Measurements from ENCODE around the gene RHOT1.
"Not testable (repeated sequence)": the region's sequence is repeated elsewhere in the genome, so short reads cannot be mapped to it uniquely, and the experiment has no call there.

RHOT1 gene

DNA sequence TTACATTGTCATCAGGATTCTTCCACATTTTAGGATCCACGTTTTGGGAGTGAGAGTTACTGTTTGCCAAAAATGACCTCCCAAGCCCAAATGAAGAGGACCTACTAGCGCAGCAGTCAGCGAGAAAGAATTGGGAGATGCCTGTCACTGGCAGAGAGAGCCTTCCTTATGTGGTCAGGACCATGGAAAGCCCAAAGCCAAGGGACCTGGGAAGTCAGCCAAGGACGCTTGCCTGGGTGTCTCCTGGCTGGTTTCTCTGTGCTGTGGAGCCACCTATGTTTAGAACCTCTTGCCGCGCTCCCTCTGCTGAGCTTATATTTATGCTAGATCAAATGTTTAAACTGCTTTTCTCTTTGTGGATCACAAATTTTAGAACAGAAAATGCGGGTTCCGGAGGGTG is 98.4 kb downstream of the RHOT1 start:
- no peak for DNase-seq

DNA sequence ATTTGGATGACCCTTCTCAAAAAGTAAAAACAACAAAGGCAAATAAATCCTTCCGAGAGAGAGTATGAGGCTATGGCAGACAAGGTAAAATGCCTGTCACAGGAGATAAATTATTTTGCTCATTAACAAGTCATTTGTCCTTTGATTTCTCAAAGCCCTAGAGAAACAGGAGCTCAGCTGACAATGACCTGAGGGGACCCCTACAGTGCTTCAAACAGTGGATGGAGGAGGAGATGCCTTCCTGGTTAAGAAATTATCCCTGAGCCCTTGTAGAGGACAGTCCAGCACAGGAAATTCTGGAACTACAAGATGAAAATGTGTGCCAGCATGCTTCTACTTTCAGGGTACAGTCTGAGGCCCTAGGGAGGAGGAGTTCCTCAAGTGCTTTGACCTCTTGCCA is 99.3 kb downstream of the RHOT1 start:
- DNase-seq, result no peak

DNA sequence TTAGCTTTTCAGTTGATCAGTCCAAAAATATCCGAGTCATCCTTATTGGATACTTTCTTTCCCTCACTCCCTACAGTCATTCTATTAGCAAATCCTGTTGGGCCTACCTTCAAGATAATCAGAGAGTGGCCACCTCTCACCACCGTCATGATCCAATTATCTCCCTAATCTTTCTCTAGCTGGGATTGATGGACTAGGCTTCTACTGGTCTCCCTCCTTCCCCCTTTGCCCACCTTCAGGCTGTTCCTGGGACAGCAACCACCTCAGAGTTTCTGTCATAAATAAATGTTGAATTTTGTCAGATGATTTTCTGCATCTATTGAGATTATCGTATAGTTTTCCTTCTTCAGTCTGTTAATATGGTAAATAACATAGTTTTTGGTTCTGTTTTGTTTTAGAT is 107.2 kb downstream of the RHOT1 start:
- DNase-seq, result no peak

DNA sequence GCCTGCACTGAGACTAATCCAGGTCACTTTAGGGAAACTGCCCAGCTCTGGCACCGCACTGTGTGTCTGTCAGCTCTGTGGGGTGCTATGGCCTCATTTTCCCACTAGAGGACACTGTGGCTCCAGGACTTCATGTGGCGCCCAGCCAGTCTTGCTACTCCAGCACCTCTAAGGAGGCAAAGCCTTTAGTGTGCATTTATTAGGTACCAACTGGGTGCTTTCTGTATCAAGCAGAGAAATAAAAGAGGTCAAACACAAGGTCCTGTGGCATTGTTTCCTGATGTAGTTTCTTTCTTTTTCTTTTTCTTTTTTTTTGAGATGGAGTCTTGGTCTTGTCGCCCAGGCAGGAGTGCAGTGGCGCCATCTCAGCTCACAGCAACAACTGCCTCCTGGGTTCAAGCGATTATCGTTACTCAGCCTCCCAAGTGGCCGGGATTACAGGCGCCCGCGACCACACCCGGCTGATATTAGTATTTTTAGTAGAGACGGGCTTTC is 110.9 kb downstream of the RHOT1 start:
- peak; percentile 49 for DNase-seq

DNA sequence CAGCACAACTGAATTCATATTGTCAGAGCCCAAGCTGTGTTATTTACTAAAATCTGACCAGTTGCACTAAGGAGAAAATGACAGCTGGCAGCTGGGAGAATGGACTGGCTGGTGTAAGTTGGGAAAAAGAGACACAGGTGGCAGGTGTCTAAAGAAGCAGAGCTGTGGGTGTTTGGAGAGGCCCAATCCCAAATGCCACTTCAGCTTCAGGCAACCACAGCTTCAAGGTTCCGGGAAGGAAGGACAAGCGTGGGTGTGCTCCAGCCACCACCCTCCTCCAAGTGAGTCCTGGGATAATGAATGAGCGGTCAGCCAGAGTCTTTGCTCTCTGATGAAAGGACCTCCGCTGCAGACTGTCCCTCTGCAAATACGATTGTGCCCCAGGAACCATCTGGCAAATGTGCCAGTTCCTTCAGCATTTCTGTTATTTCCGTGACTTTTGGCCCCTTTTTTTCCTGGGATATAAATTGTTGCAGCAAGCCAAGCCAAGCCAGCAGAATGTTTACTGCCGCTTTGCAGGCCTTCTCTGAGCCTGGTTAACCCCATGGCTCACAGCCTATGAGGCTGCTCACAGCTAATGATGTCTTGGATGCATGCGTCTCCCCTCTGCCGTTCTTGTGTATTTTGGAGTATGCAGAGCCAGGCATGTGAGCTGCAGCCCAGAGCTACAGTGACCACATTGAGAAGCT is 113.9 kb downstream of the RHOT1 start:
- no peak for DNase-seq

DNA sequence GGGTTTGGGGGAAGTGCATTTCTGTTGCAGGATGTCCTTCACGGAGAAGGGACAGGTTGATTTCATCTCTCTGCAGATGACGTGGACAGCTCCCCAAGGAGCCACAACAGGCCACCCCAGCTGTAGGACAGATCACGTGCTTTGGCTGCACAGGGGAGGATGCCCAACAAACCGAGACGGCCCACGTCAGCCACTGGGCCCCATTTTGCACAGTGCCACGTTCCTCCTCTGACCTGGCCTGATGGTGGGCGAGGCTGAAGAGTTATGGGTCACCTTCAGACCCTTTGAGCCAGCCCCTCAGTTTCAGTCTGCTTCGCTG is 114.4 kb downstream of the RHOT1 start:
- DNase-seq, result no peak

DNA sequence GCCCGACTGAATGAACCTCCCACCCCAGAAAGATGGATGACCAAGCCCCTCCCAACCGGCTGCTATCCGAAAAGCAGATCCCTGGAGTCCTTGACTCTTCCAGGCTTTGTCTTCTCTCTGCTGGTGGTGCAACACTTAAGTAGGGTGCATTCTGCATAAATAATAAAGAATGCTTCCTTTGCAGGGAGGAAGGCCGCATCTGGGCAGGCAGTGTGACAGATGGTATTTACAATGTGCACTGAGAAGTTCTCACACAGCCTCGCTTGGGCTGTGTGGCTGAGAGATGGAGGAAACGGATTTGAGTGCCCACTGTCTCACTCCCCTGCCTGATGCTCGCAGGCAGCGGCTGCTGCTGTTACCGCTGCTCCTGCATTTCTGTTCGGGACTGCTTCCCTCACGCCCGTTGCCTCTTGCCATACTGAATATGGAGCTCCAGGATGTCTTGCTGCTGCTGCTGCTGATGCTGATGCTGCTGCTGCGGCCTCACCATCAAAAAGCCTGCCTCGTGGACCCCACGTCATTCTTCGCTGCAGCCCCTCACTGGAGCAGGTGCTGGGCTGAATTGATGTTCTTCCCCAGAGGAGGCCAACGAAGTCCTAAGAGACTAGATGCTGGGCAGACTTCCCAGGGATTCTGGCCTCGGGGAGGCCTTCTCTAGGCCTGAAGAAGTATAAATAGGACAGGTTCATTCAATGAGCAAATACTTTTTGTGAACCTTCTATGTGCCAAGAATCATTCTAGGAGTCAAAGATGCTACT is 116.3 kb downstream of the RHOT1 start:
- DNase-seq, result no peak

DNA sequence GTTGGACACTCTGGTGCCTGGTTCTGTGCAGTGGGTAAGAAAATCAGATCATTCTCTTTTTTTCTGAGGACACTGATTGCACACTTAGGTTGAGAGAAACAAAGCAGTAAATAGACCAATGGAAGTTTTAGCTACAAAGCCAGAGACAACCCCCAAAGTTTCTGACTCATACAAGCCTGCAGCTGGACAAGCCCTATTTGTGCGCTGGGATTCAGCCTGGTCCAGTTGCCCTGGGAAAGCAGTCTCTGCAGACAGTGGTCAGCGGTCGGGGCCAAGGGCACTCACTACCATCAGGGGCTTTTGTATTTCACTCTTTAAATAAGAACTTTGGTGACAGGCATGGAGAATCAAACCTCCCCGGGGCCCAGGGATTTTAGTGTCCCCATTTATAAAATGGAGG is 117.3 kb downstream of the RHOT1 start:
- DNase-seq, result no peak

DNA sequence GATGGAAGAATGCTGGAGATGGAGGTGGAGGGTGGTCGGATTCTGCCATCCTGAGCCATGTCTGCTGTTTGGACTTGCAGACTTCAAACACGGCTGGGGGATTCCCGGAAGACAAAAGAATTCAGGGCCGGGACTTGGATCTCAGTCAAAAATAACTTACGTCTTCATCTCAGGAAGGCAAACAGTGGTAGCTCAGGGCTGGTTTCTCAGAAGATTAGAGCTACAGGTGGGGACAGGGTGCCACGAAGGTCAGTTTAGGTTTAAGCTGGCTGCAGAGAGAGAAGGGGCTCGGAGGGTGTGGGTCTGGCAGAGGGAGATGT is 119.1 kb downstream of the RHOT1 start:
- no peak for DNase-seq

DNA sequence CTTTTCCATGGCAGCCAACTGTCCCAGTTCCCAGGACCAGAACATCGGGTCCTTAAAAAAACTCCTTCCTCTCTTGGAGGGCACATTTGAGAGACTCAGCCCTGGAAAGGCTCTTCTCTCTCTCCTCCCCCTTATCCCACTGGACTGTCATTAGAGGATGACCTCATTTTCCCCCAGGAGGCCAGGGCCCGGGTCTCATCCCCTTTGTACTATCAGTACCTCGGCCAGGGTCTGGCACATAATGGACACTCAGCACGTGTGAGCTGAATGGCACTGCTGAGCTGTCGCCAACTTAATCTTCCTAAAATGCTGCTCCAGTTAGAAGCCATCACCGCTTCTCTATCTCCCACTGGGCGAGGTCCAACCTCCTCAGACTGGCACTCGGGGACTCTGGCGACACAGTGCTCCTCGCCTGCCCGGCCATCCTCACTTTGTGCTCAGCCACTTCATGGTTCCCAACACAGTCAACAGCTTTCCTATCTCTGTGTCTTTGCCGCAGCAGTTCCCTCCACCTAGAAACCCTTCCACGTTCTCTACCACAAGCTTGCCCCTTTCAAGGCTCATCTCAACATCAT is 119.7 kb downstream of the RHOT1 start:
- no peak for DNase-seq

DNA sequence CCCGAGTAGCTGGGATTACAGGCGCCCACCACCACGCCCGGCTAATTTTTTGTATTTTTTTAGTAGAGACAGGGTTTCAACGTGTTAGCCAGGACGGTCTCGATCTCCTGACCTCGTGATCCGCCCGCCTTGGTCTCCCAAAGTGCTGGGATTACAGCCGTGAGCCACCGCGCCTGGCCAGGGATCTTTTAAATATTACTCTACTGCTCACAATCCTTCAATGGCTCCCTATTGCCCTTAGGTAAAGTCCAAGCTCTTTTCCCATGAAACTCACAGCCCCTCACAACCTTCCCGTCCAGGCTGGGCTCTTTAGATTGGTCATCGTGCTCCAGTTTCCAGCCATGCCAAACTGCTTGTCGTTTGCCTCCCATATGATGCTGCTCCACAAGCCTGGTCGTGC is 121.2 kb downstream of the RHOT1 start:
- not testable (repeated sequence) for DNase-seq

DNA sequence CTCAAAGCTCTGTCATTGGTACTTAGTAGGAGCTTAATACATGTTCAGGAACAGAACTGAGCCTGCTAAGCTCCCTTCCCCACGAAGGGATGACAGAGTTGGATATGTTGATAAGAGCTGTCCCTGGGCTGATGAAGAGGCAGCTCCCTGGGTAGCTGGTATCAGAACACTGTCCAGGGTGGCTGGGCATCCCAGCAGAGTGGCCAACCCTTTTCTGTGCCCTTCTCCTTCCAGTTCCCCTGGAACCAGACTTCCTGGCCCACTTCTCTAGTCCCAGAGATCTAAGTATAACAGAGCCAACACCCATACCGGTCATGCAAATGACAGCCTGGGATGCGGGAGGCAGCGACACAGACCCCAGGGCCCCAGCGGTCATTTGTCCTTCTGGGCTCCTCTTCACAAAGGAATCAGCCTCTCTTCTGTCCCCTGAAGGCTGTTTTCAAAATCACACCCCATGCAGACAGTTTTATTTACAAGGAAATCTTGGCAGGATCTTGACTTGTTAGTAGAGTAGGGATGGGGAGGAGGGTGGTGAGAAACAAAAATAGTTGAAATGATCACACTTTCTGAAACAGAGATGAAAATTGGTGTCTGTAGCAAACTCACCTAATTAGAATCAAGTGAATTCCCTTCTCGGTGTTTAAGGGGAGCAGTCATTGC is 122.0 kb downstream of the RHOT1 start:
- DNase-seq, result no peak

DNA sequence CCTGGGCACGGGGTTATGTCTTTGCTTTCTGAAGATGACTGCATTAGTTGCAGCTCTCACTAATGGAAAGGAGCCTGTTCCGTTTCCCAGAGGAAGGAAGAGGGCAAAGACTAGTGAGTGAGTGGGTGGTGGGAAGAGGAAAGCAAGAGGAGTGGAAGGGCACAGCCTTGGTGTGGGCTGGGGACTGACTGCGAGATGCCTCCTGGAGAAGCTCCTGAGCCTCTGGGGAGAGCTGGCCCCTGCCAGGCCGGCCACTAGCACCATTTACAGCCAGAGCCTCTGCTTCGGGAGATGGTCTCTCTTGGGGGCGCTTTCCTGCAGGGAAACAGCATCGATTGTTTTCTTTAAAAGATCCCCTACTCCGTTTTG is 122.5 kb downstream of the RHOT1 start:
- DNase-seq, result no peak

DNA sequence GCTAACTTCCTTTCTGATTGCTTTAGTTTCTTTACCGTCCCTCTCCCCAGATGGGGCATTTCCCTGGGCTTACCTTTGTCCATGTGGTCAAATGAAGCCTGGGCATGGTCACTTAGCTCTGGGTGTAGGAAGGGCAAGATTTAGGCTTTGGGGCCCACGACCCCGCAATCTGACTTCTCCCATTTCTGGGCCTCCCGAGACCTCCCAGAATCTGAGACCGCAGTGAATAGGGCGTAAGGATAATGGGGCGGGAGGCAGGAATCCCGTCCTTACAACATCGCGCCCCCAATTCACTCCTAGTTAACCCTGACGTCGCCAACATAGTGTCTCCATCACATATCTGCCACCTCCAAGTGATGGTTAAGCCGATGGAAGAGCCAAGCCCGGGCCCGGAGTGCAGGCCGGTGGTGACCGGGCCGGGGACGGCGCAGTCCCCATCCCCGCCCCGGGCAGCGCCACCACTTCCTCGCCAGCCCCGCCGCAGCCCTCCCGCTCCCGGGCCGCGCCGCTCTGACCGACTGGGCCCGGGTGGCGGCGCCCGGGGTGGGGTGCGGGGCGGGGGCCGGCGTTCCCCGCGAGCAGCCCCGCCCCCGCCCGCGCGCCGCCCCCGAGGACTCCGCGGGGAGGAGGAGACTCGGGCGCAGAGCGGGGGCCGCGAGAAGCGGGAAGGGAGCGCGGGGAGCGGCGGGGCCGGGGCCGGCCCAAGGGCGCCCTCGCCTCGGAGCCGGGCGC is 123.1 kb downstream of the RHOT1 start, which contains the start of gene RHBDL3:
RHBDL3 (plus strand) TSS at position 641 of the 732 bp plus-strand sequence. CDS start 358 bp downstream, outside the sequence.
- DNase-seq, result peak; percentile 33

DNA sequence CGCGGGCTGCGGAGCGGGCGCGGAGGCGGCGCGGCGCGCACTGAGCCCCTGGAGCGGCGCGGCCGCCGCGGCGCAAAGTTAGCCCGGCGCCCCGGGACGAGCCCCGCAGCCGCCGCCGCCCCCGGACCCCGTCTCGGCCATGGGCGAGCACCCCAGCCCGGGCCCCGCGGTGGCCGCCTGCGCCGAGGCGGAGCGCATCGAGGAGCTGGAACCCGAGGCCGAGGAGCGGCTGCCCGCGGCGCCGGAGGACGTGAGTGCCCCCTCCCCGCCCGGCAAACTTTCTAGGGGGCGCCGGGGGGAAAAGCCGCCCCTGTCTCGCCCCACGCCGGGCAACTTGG is 123.7 kb downstream of the RHOT1 start:
- DNase-seq, result no peak

DNA sequence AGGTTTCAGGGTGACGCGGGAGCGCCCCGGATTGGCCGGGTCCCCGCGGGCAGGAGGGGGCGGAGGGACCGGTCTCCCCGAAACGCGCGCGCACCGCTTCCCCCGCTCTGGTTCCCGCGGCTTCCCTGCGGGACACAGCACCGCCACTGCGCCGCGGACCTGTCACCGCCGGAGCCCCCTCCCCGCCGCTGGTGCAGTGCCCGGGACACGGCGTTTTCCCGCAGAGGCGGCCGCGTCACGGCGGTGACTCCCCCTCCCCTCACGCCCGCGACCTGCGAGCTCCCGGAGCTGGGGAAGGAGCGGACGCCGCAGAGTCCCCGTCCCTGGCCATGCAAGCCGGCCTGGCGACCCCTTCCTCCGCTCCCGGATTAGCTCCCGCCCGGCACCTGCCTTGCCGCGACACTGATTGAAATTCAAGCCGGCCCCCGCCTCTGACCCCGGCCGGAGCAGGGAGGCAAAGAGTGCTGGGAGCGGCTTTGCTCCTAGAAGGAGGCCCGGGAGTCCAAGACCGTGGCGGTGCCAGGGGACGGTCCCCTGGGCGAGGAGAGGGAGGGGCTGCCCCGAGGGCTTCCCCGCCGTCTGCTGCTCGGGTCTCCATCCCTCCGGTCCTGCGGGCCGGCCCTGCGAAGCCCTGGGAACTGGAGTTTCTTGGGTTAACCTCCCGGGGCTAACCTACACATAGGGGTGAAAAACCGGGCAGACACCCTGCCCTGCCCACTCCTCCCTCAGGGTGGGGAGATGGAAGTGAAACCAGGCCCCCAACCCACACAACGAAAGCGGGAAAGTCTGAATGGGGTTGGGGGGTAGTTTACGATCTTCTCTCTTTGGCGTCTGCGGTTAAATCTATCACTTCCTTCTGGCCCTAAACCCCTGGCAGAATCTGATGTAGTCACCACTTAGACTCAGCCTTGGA is 124.3 kb downstream of the RHOT1 start:
- peak; percentile 19 for DNase-seq

DNA sequence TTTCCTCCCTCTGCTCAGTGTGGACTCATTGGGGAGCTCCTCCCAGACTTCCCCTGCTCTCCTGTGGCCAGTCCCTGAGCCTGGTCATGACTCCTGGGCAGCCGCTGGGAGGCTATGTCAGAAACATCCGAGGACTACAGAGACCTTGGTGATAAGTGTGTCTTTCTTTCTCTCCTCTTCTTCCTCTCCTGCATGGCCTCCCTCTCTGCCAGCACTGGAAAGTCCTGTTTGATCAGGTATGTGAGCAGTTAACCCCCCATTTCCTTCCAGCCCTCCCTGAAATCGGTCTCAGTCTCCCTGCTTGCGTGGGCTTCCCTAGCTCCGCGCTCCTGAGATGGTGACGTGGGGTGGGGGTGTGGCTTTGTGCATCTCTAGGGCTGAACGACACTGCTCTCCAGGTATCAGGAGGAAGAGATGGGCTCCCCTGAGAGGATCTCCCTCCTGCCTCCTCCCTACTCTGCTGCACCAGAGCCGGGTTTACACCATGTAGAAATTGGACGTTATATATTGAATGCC is 125.4 kb downstream of the RHOT1 start:
- DNase-seq, result peak; percentile 41

DNA sequence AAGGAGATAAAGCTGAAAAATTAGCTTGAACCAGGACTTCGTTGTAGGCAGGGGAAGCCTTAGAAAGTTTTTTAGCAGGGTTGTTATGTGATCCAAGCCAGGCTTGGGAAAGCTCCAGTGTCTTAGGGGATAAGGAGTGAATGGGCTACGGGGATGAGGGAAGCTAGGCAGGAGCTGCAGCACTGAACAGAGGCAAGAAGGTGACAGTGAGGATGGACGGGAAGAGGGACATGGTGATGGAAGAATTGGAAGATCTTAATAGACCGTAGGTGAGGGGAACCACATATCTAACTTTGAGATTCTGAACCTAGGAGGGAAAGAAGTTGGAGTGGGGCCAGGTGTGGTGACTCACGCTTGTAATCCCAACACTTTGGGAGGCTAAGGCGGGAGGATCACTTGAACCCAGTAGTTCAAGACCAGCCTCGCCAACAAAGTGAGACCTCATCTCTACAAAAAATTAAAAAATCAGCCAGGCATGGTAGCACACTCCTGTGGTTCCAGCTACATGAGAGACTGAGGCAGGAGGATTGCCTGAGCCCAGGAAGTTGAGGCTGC is 126.5 kb downstream of the RHOT1 start:
- no peak for DNase-seq

DNA sequence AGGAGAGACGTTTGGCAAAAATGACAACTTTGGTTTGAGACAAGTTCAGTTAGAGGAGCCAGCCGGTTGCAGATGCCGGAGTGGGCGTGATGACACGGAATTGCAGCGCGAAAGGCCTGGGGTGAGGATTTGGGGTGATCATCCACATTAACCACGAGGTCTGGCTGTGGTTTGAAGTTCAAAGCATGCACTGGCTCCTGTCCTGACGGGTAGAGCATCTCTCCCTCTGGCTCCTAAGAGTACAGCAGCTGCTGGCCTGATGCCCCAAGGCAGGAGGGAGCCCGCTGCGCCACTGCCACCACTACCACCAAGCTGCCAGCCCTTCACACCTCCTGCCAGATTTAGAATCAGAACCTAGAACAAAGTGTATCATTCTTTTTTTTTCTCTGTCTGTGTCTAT is 127.1 kb downstream of the RHOT1 start:
- DNase-seq, result no peak

DNA sequence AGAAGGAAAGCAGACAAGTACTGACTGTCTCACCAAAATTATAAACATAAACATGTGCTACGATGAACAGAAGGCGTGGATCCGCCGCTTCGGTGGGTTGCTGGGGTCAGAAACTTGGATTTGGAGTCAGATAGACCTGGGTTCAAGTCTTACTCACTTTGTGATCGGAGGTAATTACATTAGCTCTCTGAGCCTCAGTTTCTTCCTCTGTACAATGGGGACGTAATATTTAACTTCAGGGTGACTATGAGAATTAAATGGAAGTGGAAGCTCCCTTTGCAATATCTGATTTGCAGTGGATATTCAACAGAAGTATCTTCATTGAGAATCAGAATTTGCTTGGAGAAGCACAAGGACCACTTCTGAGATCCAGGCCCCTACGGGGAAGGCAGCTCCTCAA is 129.5 kb downstream of the RHOT1 start:
- no peak for DNase-seq

DNA sequence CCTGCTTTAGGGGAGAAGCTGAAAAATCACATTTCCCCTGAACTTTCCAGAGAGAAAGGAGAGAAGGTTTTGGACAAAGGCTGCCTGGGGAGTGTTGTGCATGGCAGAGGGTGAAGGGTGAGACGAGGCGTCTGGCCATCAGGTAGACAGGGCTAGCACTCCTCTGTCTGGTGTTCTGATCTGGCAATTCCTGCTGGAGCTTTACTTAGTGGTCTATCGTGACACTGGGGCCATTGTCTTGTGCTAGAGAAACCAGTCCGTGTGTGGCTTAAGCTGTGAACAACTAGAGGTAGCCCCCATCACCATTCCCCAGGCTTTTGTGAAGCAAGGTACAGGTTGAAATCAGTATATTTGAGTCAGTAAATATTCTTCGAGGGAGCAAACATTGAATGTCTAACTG is 131.8 kb downstream of the RHOT1 start:
- no peak for DNase-seq

DNA sequence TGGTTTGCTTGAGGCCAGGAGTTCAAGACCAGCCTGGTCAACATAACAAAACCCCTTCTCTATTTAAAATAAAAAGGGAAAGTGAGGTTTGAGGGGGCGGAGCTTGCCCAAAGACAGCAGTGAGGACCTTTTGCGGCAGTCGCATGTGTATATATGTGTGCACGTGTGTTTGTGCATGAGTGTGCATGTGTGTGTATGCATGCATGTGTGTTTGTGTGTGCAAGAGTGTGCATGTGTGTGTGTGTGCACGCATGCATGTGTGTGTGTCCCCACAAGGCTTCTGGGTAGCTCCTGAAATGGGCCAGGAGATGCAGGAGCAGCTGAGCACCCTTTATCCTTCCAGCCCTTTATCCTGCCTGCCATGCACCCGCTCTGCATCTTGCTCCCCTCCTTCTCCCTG is 132.3 kb downstream of the RHOT1 start:
- DNase-seq, result no peak

Measured in CD4-positive, alpha-beta T cell treated with Interleukin-6 for 4 hours (primary cell).